HepG2 (cell line): ENCODE data around the gene KLHL12. TPM values are rescaled to one million over a fixed set of nuclear protein-coding genes. Genes with fewer than 3 reads are reported as not detected.

Source experiments
- AGO1 ChIP-seq: fragments of 200-400 bp; formaldehyde crosslinking; IDR thresholded peaks from 2 replicates; pipeline ENCODE4 v1.6.1; 2017; ENCODE audit warnings: mild to moderate bottlenecking, low read depth, low read length, moderate library complexity; ENCODE audit not compliant: poor library complexity, severe bottlenecking
- MAFK ChIP-seq, 2 experiments: IDR thresholded peaks in 1 of 2; conservative IDR thresholded peaks in 1 of 2; 2 replicates each; pipeline ENCODE4 v1.6.1; 2011; ENCODE audit warnings: improper control_type of control experiment in 2 of 2, low read length in 2 of 2
- MED1 ChIP-seq: sonication (generic); formaldehyde crosslinking; IDR thresholded peaks from 2 replicates; pipeline ENCODE4 v1.4.0; 2020; ENCODE audit warnings: missing genetic modification reagents
- NONO ChIP-seq, 2 experiments: fragments of 450-650 bp in 1 of 2; sonication (generic) in 1 of 2; formaldehyde crosslinking in 1 of 2; IDR thresholded peaks in 1 of 2; conservative IDR thresholded peaks in 1 of 2; 2 replicates each; pipeline versions ENCODE4 v1.6.1 to v1.8.0; 2017 to 2022; ENCODE audit warnings: mild to moderate bottlenecking in 1 of 2, missing genetic modification reagents in 1 of 2, moderate library complexity in 1 of 2
- PRDM4 ChIP-seq: sonication (generic); formaldehyde crosslinking; IDR thresholded peaks from 2 replicates; pipeline ENCODE4 v1.9.0; 2021; ENCODE audit warnings: missing genetic modification reagents, borderline replicate concordance
- STAG1 ChIP-seq: sonication (generic); formaldehyde crosslinking; IDR thresholded peaks from 2 replicates; pipeline ENCODE4 v1.4.0; 2020; ENCODE audit warnings: missing genetic modification reagents
- YEATS4 ChIP-seq: sonication (generic); formaldehyde crosslinking; IDR thresholded peaks from 2 replicates; pipeline ENCODE4 v1.4.0; 2020; ENCODE audit warnings: missing genetic modification reagents, borderline replicate concordance
- ZFP36L1 ChIP-seq: sonication (generic); formaldehyde crosslinking; IDR thresholded peaks from 2 replicates; pipeline ENCODE4 v1.8.0; 2022; ENCODE audit warnings: mild to moderate bottlenecking, missing genetic modification reagents, moderate library complexity
- ZNF280D ChIP-seq: sonication (generic); formaldehyde crosslinking; IDR thresholded peaks from 2 replicates; pipeline ENCODE4 v1.5.1; 2020; ENCODE audit warnings: mild to moderate bottlenecking, missing genetic modification reagents
- polyA plus RNA-seq, 8 experiments: library from polyadenylated mRNA; depleted of rRNA in 3 of 8; stranded (reverse) in 7 of 8; unstranded in 1 of 8; fragments of >200 nt; fragmentation: Illumina TruSeq in 4 of 8; extraction: Trizol in 4 of 8; gene quantifications; 2 replicates each; pipeline versions ENCODE4 v1.2.1 to v1.2.3, GENCODE V29; 2011 to 2016; ENCODE audit warnings: low read depth in 4 of 8, missing spikeins in 1 of 8, mixed read lengths in 1 of 8; ENCODE audit not compliant: insufficient read depth in 1 of 8
- total RNA-seq, 5 experiments: library from RNA; depleted of rRNA; stranded (reverse); fragments of >200 nt; fragmentation: Illumina TruSeq; extraction: Trizol; gene quantifications; 2 replicates each; pipeline ENCODE4 v1.2.3, GENCODE V29; 2016; ENCODE audit warnings: low read depth in 1 of 5
- TF ChIP-seq, protein P1 (sequence below): sonication (generic); formaldehyde crosslinking; IDR thresholded peaks from 2 replicates; pipeline ENCODE4 v1.9.0; 2021; ENCODE audit warnings: missing genetic modification reagents, borderline replicate concordance
- TF ChIP-seq, protein P2 (sequence below): sonication (generic); formaldehyde crosslinking; IDR thresholded peaks from 2 replicates; pipeline ENCODE4 v1.9.0; 2022; ENCODE audit warnings: missing genetic modification reagents, mild to moderate bottlenecking, borderline replicate concordance

The KLHL12 gene
- total and polyA plus RNA-seq, 2 of the 13 experiments (the other 11 are each of a cell fraction or from before 2014, with no cell fraction given) = 19.2 to 25.2 TPM

DNA sequence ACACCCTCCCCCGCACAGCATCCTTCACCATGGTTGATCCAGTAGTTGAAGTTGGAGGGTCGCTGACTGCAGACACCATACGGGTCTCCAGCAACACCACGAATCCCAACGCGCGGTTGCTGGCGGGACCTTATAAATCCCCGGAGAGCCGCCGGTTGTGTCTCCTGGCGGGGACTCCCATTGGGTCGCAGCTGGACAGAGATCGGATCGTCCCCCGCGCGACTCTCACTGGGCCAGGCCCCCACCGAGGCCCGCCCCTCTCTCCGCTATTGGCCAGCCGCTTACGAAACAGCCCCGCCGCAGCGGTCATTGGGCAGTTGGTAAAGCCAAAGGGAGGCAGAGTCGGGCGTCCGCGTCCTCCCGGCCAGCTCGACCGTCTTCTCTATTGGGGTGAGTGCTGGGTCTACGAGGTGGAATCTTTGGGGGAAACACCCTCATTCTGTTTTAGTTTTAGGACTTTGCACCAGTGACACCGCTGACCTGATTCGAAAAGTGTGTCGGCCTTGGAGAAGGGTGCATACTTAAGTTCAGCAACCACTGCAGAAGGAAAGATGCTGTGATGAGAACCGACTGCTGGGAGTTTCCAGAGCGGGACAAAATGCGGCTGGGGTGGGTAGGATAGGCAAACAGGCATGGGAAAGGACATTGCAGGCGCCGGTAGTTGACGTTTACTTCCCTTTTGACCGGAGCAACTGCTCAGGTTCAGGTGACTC, 65.5 kb downstream of the KLHL12 start (continued):
- TF ChIP-seq PRDM4 (CRISPR knock-in tag) (no peak), AGO1 (no peak), MAFK (conservative IDR thresholded peaks at IDR 0.05 in 1 of 2, IDR thresholded peaks at IDR 0.05 in 1 of 2; ENCODE audit: low read length in 2 of 2) (no peak), STAG1 (CRISPR knock-in tag) (no peak), YEATS4 (CRISPR knock-in tag) (peak; percentile 25; the same call in 1 of the 2 replicates), ZNF280D (CRISPR knock-in tag) (no peak), NONO (IDR thresholded peaks at IDR 0.05) (no peak), NONO (CRISPR knock-in tag; conservative IDR thresholded peaks at IDR 0.05) (no peak), MED1 (CRISPR knock-in tag) (0 out of 2 replicates have a peak, but pooled peaks have one; percentile 32), ZFP36L1 (no peak)
- TF ChIP-seq, protein P1, sequence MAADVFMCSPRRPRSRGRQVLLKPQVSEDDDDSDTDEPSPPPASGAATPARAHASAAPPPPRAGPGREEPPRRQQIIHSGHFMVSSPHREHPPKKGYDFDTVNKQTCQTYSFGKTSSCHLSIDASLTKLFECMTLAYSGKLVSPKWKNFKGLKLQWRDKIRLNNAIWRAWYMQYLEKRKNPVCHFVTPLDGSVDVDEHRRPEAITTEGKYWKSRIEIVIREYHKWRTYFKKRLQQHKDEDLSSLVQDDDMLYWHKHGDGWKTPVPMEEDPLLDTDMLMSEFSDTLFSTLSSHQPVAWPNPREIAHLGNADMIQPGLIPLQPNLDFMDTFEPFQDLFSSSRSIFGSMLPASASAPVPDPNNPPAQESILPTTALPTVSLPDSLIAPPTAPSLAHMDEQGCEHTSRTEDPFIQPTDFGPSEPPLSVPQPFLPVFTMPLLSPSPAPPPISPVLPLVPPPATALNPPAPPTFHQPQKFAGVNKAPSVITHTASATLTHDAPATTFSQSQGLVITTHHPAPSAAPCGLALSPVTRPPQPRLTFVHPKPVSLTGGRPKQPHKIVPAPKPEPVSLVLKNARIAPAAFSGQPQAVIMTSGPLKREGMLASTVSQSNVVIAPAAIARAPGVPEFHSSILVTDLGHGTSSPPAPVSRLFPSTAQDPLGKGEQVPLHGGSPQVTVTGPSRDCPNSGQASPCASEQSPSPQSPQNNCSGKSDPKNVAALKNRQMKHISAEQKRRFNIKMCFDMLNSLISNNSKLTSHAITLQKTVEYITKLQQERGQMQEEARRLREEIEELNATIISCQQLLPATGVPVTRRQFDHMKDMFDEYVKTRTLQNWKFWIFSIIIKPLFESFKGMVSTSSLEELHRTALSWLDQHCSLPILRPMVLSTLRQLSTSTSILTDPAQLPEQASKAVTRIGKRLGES (CRISPR knock-in tag) = no peak
- TF ChIP-seq, protein P2, sequence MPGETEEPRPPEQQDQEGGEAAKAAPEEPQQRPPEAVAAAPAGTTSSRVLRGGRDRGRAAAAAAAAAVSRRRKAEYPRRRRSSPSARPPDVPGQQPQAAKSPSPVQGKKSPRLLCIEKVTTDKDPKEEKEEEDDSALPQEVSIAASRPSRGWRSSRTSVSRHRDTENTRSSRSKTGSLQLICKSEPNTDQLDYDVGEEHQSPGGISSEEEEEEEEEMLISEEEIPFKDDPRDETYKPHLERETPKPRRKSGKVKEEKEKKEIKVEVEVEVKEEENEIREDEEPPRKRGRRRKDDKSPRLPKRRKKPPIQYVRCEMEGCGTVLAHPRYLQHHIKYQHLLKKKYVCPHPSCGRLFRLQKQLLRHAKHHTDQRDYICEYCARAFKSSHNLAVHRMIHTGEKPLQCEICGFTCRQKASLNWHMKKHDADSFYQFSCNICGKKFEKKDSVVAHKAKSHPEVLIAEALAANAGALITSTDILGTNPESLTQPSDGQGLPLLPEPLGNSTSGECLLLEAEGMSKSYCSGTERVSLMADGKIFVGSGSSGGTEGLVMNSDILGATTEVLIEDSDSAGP (CRISPR knock-in tag) = peak; percentile 46; the same call in 1 of the 2 replicates
